HG03378 (cell line): Measurements from ENCODE around the gene URAD.

Experiments used
- ATAC-seq: cut with Tn5 transposase; IDR thresholded peaks from one replicate; pipeline ENCODE4 v1.9.1; 2021; ENCODE audit warnings: mild to moderate bottlenecking, moderate library complexity; ENCODE audit not compliant: unreplicated experiment

The URAD gene

GRCh38 chr13:27956576-27957300 is 31.8 kb downstream of the URAD start:
- no peak for ATAC-seq

- ATAC-seq: no peak
Measured at GRCh38 chr13:27955014-27955591, 33.4 kb downstream of the URAD start.

DNA sequence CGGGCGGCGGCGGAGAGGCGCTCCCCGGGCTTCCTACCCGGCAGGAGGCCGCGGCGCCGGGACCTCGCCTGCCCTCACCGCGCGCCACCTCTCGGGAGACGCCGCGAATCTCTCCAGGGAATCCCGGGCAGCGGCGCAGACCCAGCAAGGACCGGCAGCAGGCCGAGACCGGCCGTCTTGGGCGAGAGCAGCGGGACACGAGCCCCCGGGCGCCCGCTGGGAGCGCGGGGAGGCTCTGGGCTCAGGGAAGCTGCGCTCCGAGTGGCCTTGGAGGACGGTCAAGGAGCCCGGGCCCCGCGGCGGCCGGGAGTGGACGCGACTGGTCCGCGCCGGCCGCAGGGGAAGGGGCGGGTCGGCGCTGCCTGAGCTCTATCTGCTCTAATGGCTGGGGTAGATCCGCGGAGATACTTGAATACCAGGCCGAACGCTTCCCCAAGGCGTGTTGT is 34.1 kb downstream of the URAD start:
- no peak for ATAC-seq

DNA sequence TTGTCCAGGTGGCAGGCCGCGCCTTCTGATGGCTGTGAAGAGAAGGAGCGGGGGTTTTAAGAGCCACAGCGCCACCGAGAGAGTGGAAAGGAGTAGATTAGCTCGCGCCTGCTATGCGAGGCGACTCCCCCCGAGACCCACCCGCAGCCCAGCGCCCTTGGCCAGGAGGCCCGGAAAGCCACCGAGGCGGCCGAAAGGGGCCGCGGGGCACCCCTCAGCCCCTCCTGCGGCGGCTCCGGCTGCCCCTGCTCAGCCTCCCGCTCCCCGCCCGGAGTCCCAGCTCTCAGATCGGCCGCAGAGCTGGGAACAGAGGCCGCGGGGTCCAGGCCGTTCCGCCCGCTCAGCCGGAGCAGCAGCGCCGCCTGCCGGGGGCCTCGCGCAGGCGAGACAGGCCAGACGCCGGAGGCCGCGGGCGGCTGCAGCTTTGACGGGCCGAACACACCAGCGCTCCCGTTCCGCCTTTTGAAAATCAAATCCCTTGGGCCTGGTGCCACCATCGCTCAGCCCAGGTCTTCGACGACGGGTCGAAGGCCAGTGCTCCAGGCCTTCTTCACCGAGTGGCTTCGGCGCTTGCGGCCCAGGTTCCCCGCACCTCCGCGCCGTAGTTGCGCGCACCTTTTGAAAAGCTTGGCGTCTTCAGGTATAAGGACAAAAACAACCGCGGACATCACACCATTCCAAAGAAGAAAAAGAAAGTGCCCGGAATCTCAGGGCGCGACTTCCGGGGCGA is 34.7 kb downstream of the URAD start:
- peak; percentile 60 for ATAC-seq

DNA sequence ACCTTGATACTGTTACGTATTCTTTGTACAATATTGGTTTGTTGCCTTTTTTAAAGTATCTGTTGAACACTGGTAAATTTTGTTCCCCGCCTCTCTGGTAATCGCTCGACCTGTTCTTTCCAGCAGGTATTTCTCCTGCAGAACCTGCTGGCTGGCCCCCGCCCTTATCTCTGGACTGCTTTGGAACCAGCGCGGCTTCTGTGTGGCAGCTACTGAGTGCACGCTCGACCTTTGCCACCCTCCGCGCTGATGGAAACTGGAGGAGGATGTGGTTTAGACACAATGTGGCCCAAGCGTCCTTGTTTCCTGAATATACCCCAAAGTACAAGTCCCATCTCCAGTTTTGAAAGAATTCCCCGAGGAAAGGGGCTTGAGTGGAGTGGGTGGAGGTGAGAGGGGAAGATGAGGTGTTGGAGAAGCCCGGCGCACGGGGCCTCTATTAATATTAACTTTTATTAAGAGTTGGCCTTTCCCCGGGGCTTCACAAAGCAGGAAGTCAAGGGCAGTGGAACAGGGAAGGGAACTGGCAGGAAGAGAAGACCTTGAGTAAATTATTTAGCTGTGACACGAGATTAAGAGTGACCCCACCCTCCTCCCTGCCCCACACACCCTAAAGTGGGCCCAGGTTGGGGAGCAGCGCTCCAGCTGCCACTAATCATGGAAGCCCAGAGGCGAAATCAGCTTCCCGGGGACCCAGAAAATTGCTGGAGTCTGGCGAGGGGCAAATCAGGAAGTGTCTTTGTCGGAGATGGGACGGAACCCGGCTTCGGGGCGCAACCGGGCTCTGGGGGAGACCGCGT is 35.4 kb downstream of the URAD start:
- ATAC-seq: no peak

GRCh38 chr13:27942972-27943371 is 45.5 kb downstream of the URAD start:
- no peak for ATAC-seq

DNA sequence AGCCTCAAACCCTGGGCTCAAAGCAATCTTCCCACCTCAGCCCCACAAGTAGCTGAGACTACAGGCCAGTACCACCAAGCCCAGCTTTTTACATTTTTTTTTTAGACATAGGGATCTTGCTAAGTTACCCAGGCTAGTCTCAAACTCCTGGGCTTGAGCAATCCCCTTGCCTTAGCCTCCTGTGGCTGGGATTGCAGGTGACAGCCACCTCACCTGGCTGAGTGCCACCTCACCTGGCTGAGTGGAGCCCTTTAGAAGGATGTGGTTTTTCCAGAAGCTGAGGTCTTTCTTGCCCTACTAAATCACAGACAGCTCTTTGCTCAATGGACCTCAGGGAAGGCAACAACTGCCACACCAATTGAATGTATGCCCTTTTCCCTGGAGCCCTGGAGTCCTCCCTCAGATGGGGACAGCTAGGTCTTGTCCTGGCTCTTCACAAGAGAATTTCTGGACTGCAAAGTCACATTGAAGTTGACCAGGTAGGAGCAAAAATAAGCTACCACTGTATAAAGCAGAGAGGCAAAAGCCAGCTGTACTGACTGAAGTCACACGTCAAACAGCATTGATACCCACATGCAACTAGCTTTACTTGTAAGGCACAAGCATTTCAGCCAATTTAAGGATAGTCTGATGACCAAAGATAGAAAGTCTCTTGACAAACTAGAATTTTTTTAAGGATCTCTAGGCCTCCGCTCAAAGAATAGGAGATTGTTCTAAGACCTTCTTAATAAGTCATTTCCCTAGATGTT is 54.7 kb downstream of the URAD start:
- ATAC-seq: no peak

DNA sequence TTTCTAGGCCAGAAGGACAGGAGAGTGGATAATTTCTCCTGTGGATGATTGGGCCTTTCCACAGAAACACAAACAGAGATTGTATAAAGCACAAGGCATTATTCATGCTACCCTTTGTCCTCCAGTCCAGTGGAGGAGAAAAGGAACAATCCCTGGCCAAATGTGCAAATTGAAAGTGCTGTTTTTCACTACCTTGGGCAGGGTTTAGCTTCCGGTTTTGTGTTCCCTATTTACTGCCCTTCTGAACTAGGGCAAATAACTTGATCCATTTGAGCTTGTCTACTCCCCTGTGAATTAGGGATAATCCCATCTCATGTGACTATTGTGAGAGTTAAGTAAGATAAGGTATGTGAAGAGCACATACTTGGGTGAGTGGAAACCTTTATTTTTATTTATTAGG is 55.4 kb downstream of the URAD start:
- no peak for ATAC-seq

- no peak for ATAC-seq
Measured at GRCh38 chr13:27929868-27930267, 58.6 kb downstream of the URAD start.

DNA sequence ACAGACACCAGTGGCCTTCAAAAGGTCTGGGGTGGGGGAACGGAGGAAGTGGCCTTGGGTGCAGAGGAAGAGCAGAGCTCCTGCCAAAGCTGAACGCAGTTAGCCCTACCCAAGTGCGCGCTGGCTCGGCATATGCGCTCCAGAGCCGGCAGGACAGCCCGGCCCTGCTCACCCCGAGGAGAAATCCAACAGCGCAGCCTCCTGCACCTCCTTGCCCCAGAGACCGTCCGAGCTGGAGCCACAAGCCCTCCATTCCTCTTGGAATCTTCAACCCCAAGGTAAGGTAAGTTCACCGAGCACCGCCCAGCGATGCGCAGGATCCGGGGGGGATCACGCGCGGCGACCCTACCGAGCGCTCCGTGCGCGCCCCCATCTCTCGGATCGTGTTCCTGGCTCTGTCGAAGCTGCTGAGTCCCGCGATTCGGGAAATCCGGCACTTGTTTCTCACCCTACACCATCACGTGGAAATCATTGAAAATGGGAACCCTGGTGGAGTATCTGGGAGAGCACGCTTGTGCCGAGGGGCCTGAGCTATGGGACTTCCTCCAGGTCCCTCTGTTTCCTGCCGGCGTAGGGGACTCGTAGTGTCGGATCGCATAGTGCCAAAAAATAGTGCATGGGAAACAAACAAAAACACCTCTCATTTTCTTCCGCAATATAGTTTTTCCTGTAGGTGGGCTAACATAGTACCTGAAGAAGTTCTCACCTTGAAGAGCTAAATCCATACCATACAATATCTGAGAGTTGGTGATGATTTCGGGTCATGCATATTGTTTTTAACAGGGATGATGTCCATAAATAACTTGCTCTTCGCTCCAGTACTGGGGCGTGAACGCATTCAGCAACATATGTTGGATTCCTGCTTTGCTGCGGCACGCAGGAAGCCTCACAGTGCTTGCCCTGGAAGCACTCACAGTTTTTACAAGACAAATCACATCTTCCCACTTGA is 59.4 kb downstream of the URAD start:
- no peak for ATAC-seq

- no peak for ATAC-seq
Measured at GRCh38 chr13:27928353-27928804, 60.1 kb downstream of the URAD start.
